Testis (tissue), 3 donors: ENCODE results near the gene RASA3. TPM values are rescaled to one million over a fixed set of nuclear protein-coding genes. Genes with fewer than 3 reads are reported as not detected.

Source experiments
- DNase-seq: peaks from one replicate; pipeline ENCODE4 v3.0.0-alpha.2; 2019
- H3K27ac ChIP-seq, 2 donors: fragments of 200-600 bp; sonication (generic); one replicate each; pipeline ENCODE4 v1.5.1; 2019
- H3K27me3 ChIP-seq: fragments of 200-600 bp; sonication (generic); one replicate; pipeline ENCODE4 v1.5.1; 2019
- H3K36me3 ChIP-seq: fragments of 200-600 bp; sonication (generic); one replicate; pipeline ENCODE4 v1.5.1; 2017; ENCODE audit warnings: low read depth; ENCODE audit errors: missing control alignments
- H3K4me1 ChIP-seq: fragments of 200-600 bp; sonication (generic); one replicate; pipeline ENCODE4 v1.5.1; 2019
- H3K4me3 ChIP-seq, 2 donors: fragments of 200-600 bp; sonication (generic); one replicate each; pipeline ENCODE4 v1.5.1; 2017 to 2019
- H3K9me3 ChIP-seq: fragments of 200-600 bp; sonication (generic); one replicate; pipeline ENCODE4 v1.5.1; 2017
- POLR2A ChIP-seq: fragments of 450-650 bp; IDR thresholded peaks from one replicate; pipeline ENCODE4 v1.6.1; 2017; ENCODE audit warnings: antibody characterized with exemption, mild to moderate bottlenecking, moderate library complexity
- WGBS, 2 donors: methylation state at CpG; one replicate each; pipeline ENCODE4 v1.1.5; 2018; 5-methylcytosine and 5-hydroxymethylcytosine counted together
- intact Hi-C: fragments of 100-400 bp; cut with DNase I; formaldehyde crosslinking; loops from one replicate; pipeline ENCODE4 v1.15.1; 2023; ENCODE audit warnings: low total_unique reads
- polyA plus RNA-seq: library from polyadenylated mRNA; stranded (reverse); fragments of 350-450 nt; fragmentation: Illumina TruSeq; extraction: RNeasy Lipid Tissue Mini Kit (QIAGEN cat#74804); gene quantifications from one replicate; pipeline ENCODE4 v1.2.3, GENCODE V29; 2014; ENCODE audit warnings: low read depth, low replicate concordance; ENCODE audit not compliant: insufficient read depth
- total RNA-seq, 2 donors: library from RNA; depleted of rRNA; stranded (reverse); fragments of >200 nt; gene quantifications; one replicate each; pipeline ENCODE4 v1.2.3, GENCODE V29; 2016
- TF ChIP-seq, protein P1 (sequence below), 3 experiments: fragments of 450-650 bp in 2 of 3; fragments of 200-600 bp in 1 of 3; sonication (generic) in 1 of 3; IDR thresholded peaks; one replicate each; pipeline ENCODE4 v1.5.1; 2016 to 2019; ENCODE audit warnings: antibody characterized with exemption in 3 of 3, mild to moderate bottlenecking in 2 of 3, moderate library complexity in 1 of 3

RASA3 gene
- total and polyA plus RNA-seq, 3 donors from 2014 or later, result 13.2 to 21.6 (median 16.4) TPM

DNA sequence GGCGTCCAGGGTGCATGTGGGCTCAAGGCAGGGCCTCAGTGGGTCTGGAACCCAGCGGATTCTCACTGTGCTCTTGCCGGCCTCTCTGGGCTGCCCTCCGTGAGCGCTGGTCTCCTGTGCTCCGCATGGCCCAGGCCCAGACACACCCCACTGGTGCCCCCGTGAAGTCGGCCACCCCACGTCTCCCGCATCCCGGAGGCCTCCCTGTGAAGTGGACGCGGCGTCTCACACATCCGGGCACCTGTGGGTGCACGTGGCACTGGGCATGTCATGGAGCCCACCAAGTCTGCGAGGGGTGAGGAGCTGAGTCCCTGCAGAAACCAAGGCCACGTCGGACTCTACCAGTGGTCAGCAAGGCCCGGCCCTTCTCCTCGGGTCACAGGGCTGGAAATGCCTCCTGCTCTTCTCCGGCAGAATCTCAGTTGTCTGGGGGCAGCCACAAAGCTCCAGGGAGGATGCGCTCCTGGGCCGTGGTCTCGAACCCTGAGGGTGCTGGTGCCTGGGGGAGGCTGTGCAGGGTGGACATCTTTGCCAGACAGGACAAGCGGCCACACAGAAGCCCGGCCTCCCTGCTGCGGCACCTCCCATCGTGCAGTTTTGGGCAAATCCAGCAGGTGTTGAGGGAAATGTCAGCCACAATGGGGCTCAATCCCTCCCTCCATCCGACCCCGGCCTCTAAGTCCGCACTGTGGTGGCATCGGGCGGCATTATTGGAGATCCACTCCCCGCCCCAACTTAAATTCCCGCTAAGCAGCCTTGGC, 160.8 kb downstream of the RASA3 start:
- TF ChIP-seq, protein P1, sequence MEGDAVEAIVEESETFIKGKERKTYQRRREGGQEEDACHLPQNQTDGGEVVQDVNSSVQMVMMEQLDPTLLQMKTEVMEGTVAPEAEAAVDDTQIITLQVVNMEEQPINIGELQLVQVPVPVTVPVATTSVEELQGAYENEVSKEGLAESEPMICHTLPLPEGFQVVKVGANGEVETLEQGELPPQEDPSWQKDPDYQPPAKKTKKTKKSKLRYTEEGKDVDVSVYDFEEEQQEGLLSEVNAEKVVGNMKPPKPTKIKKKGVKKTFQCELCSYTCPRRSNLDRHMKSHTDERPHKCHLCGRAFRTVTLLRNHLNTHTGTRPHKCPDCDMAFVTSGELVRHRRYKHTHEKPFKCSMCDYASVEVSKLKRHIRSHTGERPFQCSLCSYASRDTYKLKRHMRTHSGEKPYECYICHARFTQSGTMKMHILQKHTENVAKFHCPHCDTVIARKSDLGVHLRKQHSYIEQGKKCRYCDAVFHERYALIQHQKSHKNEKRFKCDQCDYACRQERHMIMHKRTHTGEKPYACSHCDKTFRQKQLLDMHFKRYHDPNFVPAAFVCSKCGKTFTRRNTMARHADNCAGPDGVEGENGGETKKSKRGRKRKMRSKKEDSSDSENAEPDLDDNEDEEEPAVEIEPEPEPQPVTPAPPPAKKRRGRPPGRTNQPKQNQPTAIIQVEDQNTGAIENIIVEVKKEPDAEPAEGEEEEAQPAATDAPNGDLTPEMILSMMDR (IDR thresholded peaks at IDR 0.05), result no peak
- TF ChIP-seq POLR2A, result no peak
- H3K27ac ChIP-seq, result no peak overlapping the region
- DNase-seq, result no peak
- H3K9me3 ChIP-seq, result no peaks in the 10 kb centered on the region
- H3K4me3 ChIP-seq, result no peak overlapping the region
- WGBS, 2 donors, result 95 to 97% methylated on average over 20 to 36 of the region's 36 CpGs
- no peaks in the 10 kb centered on the region for H3K27me3 ChIP-seq
- no peaks in the 10 kb centered on the region for H3K36me3 ChIP-seq
- intact Hi-C loops, result no loop called here
- H3K4me1 ChIP-seq, result no peaks in the 10 kb centered on the region

DNA sequence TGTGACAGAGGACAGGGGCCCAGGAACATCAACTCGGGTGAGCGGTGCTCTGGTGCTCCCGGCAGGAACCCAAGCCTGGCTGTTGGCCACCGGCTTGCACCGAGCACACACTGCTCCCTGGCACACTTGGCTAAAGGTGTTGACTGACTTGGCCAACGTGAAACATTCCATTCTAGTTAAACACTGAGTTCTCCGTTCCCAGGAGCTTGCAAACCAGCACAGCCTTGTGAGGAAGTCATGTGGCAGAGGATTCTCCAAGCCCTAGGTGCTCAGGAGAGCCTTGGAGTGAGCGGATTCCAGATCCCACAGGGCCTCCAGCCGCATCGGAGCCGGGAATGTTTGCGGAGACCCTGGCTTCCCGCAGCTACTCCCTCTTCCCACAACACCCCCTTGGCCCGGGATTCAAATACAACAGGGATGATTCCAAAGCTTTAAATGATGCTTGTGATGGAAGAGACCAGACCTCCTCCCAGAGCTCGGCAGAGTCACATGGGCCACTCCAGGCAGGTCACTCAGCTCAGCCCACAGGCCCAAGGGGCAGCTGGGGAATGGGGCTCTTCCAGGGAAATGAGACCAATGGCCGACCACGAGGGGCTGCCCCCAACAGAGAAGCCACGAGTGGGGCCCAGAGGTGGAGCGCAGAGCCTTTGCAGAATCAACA, 161.5 kb downstream of the RASA3 start:
- no peaks in the 10 kb centered on the region for H3K36me3 ChIP-seq
- H3K4me1 ChIP-seq, result no peaks in the 10 kb centered on the region
- intact Hi-C loops, result no loop called here
- DNase-seq, result no peak
- no peaks in the 10 kb centered on the region for H3K9me3 ChIP-seq
- WGBS, 2 donors, result 69 to 83% methylated on average over 10 to 19 of the region's 19 CpGs
- no peaks in the 10 kb centered on the region for H3K27me3 ChIP-seq
- H3K4me3 ChIP-seq, result no peak overlapping the region
- no peak for TF ChIP-seq POLR2A
- TF ChIP-seq, protein P1 (IDR thresholded peaks at IDR 0.05), result no peak
- no peak overlapping the region for H3K27ac ChIP-seq

DNA sequence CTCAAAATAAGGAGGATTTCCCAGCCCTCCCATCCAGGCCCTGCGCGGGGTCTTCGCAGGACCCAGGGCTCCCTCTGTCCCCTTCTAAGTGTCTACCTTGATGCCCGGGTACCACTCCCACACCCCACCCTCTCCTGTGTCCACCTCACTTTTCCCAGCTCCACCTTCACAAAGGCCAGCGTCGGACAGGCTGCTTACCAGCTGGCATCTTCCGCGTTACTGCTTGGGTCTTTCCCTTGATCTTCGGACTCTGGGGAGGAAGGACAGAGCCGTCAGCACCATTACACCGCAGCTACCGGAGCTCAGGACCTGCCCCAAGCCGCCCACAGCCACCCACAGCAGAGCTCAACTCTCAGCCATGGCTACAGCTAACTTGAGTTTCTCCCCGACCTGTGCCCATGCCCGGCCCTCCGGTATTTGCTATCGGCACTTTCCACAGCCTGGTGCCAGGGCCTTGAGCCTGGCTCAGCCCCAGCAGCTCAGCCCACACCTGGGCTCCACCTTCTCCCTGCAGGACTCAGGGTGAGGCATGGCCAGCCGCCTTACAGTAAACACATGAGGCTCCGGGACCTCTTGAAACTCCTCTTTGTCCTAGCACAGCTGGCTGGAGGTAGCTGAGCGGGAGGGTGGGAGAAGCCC, 162.3 kb downstream of the RASA3 start:
- Histone ChIP-seq H3K9me3 (no peaks in the 10 kb centered on the region), H3K4me1 (no peaks in the 10 kb centered on the region), H3K27me3 (no peaks in the 10 kb centered on the region), H3K4me3 (no peak overlapping the region), H3K27ac (no peak overlapping the region), H3K36me3 (no peaks in the 10 kb centered on the region)
- TF ChIP-seq, protein P1 (IDR thresholded peaks at IDR 0.05), result no peak
- no peak for TF ChIP-seq POLR2A
- WGBS, 2 donors, result 91 to 98% methylated on average over 20 of the region's 20 CpGs
- intact Hi-C loops, result no loop called here
- no peak for DNase-seq

DNA sequence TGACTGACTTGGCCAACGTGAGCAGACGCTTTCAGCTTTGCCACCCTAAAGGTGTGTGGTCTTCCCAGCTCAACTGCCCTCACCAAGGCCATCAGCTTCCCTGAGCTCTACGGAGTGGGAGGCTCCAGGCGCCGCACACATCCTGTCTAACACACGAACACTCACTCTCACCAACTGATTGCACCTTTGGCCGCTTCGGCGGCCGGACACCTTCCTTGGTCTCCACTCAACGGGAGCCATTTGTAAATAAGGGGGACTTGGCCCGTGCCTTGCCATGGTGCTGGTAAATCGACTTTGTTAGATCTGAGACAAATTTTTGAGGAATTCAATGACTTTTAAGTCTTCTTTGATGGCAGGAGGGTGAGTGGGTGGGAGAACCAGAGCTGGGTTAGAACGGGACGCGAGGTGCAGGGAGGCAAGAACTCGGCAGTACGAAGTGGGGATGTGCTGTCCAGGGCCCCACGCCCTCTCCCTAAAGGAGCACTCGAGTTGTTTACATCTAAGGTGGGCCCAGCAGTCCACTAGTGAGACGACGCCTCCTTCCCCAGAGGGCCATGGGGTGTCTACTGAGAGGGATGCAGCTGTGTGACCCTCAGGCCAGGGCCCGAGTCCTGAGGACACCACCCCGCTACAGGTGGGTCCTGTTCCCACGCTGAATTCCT, 163.0 kb downstream of the RASA3 start:
- 95 to 97% methylated on average over 25 of the region's 25 CpGs for WGBS, 2 donors
- intact Hi-C loops, result no loop called here
- Histone ChIP-seq H3K36me3 (no peaks in the 10 kb centered on the region), H3K27ac (no peak overlapping the region), H3K9me3 (no peaks in the 10 kb centered on the region), H3K4me1 (no peaks in the 10 kb centered on the region), H3K4me3 (no peak overlapping the region), H3K27me3 (no peaks in the 10 kb centered on the region)
- no peak for DNase-seq
- TF ChIP-seq, protein P1 (IDR thresholded peaks at IDR 0.05), result no peak
- no peak for TF ChIP-seq POLR2A
